ENCODE results near the gene NOL6. TPM values are rescaled to one million over a fixed set of nuclear protein-coding genes. Genes with fewer than 3 reads are reported as not detected.
A peak's percentile ranks its signal among the peaks of the same experiment; 100 is the strongest.

NOL6 gene
- polyA plus RNA-seq, 2 of the 4 experiments (the other 2 are of a cell fraction) = 49.5 to 52.0 TPM

GRCh38 chr9:33435821-33436277 is 37.9 kb downstream of the NOL6 start:
- peaks cover 43% of the 10 kb centered on the region for H3K4me1 ChIP-seq
- DNase-seq (ENCODE audit: low read depth in 1 of 2, low spot score in 1 of 2) (no peak), FAIRE-seq (no peak), ATAC-seq (no peak)
- no peak overlapping the region for H3K4me2 ChIP-seq
- WGBS (ENCODE audit: missing lambda C conversion rate) = 90% methylated on average over 8 of the region's 8 CpGs
- CTCF ChIA-PET = interaction anchor here (0.5 to 41.9 kb wide), 6 partner anchors 9 to 126 kb away, joined by 3 to 834 read pairs (median 4); partner anchors contain the start of genes AQP3 and NOL6
- no peak overlapping the region for H3K4me3 ChIP-seq
- H3K27ac ChIP-seq = peak overlapping the region; percentile 11 to 20; a peak in 4 of 6 replicates
- TF ChIP-seq REST (IDR thresholded peaks at IDR 0.05) (no peak), ATOH8 (CRISPR knock-in tag; IDR thresholded peaks at IDR 0.05; ENCODE audit: low read depth) (no peak), GATA3 (IDR thresholded peaks at IDR 0.05; ENCODE audit: borderline replicate concordance) (no peak), ZFP36 (IDR thresholded peaks at IDR 0.05; ENCODE audit: borderline replicate concordance, partially characterized antibody) (no peak), NPAS2 (CRISPR knock-in tag; IDR thresholded peaks at IDR 0.05; ENCODE audit: borderline replicate concordance) (no peak), ZC3H11A (IDR thresholded peaks at IDR 0.05) (no peak), SMC3 (IDR thresholded peaks at IDR 0.05) (no peak), SREBF2 (IDR thresholded peaks at IDR 0.05) (no peak), HOXB5 (CRISPR knock-in tag; IDR thresholded peaks at IDR 0.05) (no peak), HDAC2 (IDR thresholded peaks at IDR 0.05) (no peak), RFX5 (IDR thresholded peaks at IDR 0.05) (no peak), EHF (CRISPR knock-in tag; IDR thresholded peaks at IDR 0.05) (no peak), HOXA7 (CRISPR knock-in tag; IDR thresholded peaks at IDR 0.05) (no peak), RCOR1 (IDR thresholded peaks at IDR 0.05; ENCODE audit: low read depth, low read length) (no peak), TFCP2L1 (CRISPR knock-in tag; IDR thresholded peaks at IDR 0.05) (no peak), MAZ (IDR thresholded peaks at IDR 0.05; ENCODE audit: borderline replicate concordance, low read depth, low read length) (no peak)
- TF ChIP-seq, protein P1, sequence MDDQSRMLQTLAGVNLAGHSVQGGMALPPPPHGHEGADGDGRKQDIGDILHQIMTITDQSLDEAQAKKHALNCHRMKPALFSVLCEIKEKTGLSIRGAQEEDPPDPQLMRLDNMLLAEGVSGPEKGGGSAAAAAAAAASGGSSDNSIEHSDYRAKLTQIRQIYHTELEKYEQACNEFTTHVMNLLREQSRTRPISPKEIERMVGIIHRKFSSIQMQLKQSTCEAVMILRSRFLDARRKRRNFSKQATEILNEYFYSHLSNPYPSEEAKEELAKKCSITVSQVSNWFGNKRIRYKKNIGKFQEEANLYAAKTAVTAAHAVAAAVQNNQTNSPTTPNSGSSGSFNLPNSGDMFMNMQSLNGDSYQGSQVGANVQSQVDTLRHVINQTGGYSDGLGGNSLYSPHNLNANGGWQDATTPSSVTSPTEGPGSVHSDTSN (IDR thresholded peaks at IDR 0.05) = no peak
- H3K9me3 ChIP-seq = no peaks in the 10 kb centered on the region
- POLR2A ChIA-PET = interaction anchor here (0.5 kb wide), 1 partner anchor 302 kb away, joined by 8 read pairs; no protein-coding TSS in a partner anchor

GRCh38 chr9:33434317-33435105 is 39.2 kb downstream of the NOL6 start:
- CTCF ChIA-PET = interaction anchor here (0.8 to 41.9 kb wide), 7 partner anchors 9 to 552 kb away, joined by 3 to 834 read pairs (median 3); partner anchors contain the start of genes AQP3 and NOL6
- H3K4me1 ChIP-seq = peaks cover 45% of the 10 kb centered on the region
- H3K9me3 ChIP-seq = no peaks in the 10 kb centered on the region
- DNase-seq (ENCODE audit: low read depth in 1 of 2, low spot score in 1 of 2) (no peak), ATAC-seq (no peak), FAIRE-seq (no peak)
- 74% methylated on average over 13 of the region's 16 CpGs for WGBS (ENCODE audit: missing lambda C conversion rate)
- no peak overlapping the region for H3K4me2 ChIP-seq
- POLR2A ChIA-PET = no interaction called here
- H3K4me3 ChIP-seq = no peak overlapping the region
- H3K27ac ChIP-seq = peak overlapping the region in 1 of 2 experiments; percentile 11; a peak in 1 of 6 replicates
- TF ChIP-seq PHF8 (IDR thresholded peaks at IDR 0.05; ENCODE audit: borderline replicate concordance, low read depth) (no peak), RAD21 (conservative IDR thresholded peaks at IDR 0.05 in 1 of 2, IDR thresholded peaks at IDR 0.05 in 1 of 2) (no peak), ZSCAN20 (CRISPR knock-in tag; IDR thresholded peaks at IDR 0.05) (no peak), MAX (IDR thresholded peaks at IDR 0.05) (no peak), JUNB (IDR thresholded peaks at IDR 0.05) (no peak), ELK1 (IDR thresholded peaks at IDR 0.05; ENCODE audit: low read depth, low read length) (no peak), KDM1A (IDR thresholded peaks at IDR 0.05; ENCODE audit: low read depth) (no peak), HMGXB4 (CRISPR knock-in tag; IDR thresholded peaks at IDR 0.05; ENCODE audit: borderline replicate concordance) (no peak), KDM5A (IDR thresholded peaks at IDR 0.05) (no peak), HEYL (CRISPR knock-in tag; IDR thresholded peaks at IDR 0.05) (no peak)
- TF ChIP-seq, protein P2, sequence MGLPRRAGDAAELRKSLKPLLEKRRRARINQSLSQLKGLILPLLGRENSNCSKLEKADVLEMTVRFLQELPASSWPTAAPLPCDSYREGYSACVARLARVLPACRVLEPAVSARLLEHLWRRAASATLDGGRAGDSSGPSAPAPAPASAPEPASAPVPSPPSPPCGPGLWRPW (IDR thresholded peaks at IDR 0.05) = no peak
